PFSK-1 (cell line): ENCODE measurements around the gene CYB561D2.

Source experiments
- POLR2AphosphoS5 ChIP-seq: IDR thresholded peaks from 2 replicates; pipeline ENCODE4 v1.6.1; 2012; ENCODE audit warnings: low read depth, mild to moderate bottlenecking, control low read depth, low read length, moderate library complexity
- REST ChIP-seq, 2 experiments: IDR thresholded peaks; 2 replicates each; pipeline versions ENCODE4 v1.6.1 to v1.8.0; 2011 to 2012; ENCODE audit warnings: low read depth in 2 of 2, low read length in 2 of 2, control low read depth in 1 of 2, inconsistent platforms in 1 of 2, mild to moderate bottlenecking in 1 of 2, moderate library complexity in 1 of 2; ENCODE audit not compliant: insufficient read depth in 1 of 2
- SIN3A ChIP-seq: IDR thresholded peaks from 2 replicates; pipeline ENCODE4 v1.6.1; 2012; ENCODE audit warnings: mild to moderate bottlenecking, low read length, moderate library complexity, borderline replicate concordance; ENCODE audit not compliant: insufficient read depth

GRCh38 chr3:50322115-50322385, 28.6 kb upstream of the CYB561D2 start:
- TF ChIP-seq SIN3A: no peak
- no peak for TF ChIP-seq POLR2AphosphoS5
- TF ChIP-seq REST (IDR thresholded peaks at IDR 0.05; ENCODE audit: insufficient read depth in 1 of 2, low read depth in 2 of 2, low read length in 2 of 2): no peak
